ENCODE measurements around the gene NACC2. TPM values are rescaled to one million over a fixed set of nuclear protein-coding genes. Genes with fewer than 3 reads are reported as not detected.

NACC2 gene
- total and polyA plus RNA-seq, 2 donors (not counting 1 experiment from before 2014, with no cell fraction given), result 0.34 to 1.9 TPM

GRCh38 chr9:136078498-136079011 is 16.5 kb downstream of the NACC2 start:
- Histone ChIP-seq H3K27ac (ENCODE audit: low read length in 2 of 2) (no peak overlapping the region), H3K9me3 (ENCODE audit: control extremely low read depth in 1 of 3, control insufficient read depth in 2 of 3, insufficient read depth in 1 of 3, low read length in 2 of 3) (no peaks in the 10 kb centered on the region), H3K4me1 (ENCODE audit: control insufficient read depth in 2 of 2, insufficient read depth in 2 of 2, low read length in 2 of 2) (peaks cover 10 to 15% of the 10 kb centered on the region in 2 donors), H2AFZ (ENCODE audit: insufficient read depth, low read depth, low read length, poor library complexity, severe bottlenecking) (no peak overlapping the region), H3K36me3 (replicated peaks in 1 of 2; ENCODE audit: control extremely low read depth in 1 of 2, control insufficient read depth in 1 of 2, extremely low read depth in 1 of 2, insufficient read depth in 2 of 2, low read length in 1 of 2) (no peaks in the 10 kb centered on the region), H3K9ac (ENCODE audit: low read length) (no peak overlapping the region), H3K4me2 (replicated peaks; ENCODE audit: low read depth, low read length, poor library complexity, severe bottlenecking) (no peak overlapping the region), H3K4me3 (ENCODE audit: control extremely low read depth in 1 of 5, extremely low read depth in 1 of 5, insufficient read depth in 1 of 5, low read depth in 2 of 5, low read length in 4 of 5) (no peak overlapping the region), H4K20me1 (ENCODE audit: control insufficient read depth, insufficient read depth, low read length, poor library complexity, severe bottlenecking) (no peaks in the 10 kb centered on the region), H3K27me3 (replicated peaks in 1 of 4; ENCODE audit: control extremely low read depth in 1 of 4, control insufficient read depth in 3 of 4, insufficient read depth in 4 of 4, low read length in 3 of 4) (peaks cover 0 to 13% (median 0%) of the 10 kb centered on the region in 4 experiments), H3K79me2 (ENCODE audit: control insufficient read depth, insufficient read depth, low read length) (no peaks in the 10 kb centered on the region)
- ChIA-PET POLR2A (no interaction called here), CTCF (no interaction called here)
- no peak overlapping the region for H3K4me3 Mint-ChIP-seq
- H3K9me3 Mint-ChIP-seq (ENCODE audit: insufficient read depth), result no peaks in the 10 kb centered on the region
- WGBS (ENCODE audit: insufficient coverage), result 91% methylated on average over 19 of the region's 27 CpGs
- H3K27ac Mint-ChIP-seq, result no peak overlapping the region
- intact Hi-C loops (cut with micrococcal nuclease), result no loop called here
- peaks cover 5% of the 10 kb centered on the region for H3K27me3 Mint-ChIP-seq
- H3K4me1 Mint-ChIP-seq, result peaks cover 12% of the 10 kb centered on the region
- DNase-seq (no peak), ATAC-seq (ENCODE audit: low read depth) (no peak)
- TF ChIP-seq, protein P1, sequence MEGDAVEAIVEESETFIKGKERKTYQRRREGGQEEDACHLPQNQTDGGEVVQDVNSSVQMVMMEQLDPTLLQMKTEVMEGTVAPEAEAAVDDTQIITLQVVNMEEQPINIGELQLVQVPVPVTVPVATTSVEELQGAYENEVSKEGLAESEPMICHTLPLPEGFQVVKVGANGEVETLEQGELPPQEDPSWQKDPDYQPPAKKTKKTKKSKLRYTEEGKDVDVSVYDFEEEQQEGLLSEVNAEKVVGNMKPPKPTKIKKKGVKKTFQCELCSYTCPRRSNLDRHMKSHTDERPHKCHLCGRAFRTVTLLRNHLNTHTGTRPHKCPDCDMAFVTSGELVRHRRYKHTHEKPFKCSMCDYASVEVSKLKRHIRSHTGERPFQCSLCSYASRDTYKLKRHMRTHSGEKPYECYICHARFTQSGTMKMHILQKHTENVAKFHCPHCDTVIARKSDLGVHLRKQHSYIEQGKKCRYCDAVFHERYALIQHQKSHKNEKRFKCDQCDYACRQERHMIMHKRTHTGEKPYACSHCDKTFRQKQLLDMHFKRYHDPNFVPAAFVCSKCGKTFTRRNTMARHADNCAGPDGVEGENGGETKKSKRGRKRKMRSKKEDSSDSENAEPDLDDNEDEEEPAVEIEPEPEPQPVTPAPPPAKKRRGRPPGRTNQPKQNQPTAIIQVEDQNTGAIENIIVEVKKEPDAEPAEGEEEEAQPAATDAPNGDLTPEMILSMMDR (IDR thresholded peaks at IDR 0.05), result no peak
- TF ChIP-seq EZH2 (IDR thresholded peaks at IDR 0.05; ENCODE audit: borderline replicate concordance, insufficient read depth, low read depth, low read length, poor library complexity, severe bottlenecking), result no peak

- Mint-ChIP-seq H3K27me3 (peaks cover 5% of the 10 kb centered on the region), H3K4me3 (no peak overlapping the region), H3K4me1 (peaks cover 12% of the 10 kb centered on the region), H3K9me3 (ENCODE audit: insufficient read depth) (no peaks in the 10 kb centered on the region), H3K27ac (no peak overlapping the region)
- ChIA-PET CTCF (no interaction called here), POLR2A (no interaction called here)
- Histone ChIP-seq H3K79me2 (ENCODE audit: control insufficient read depth, insufficient read depth, low read length) (no peaks in the 10 kb centered on the region), H3K27ac (ENCODE audit: low read length in 2 of 2) (no peak overlapping the region), H3K4me3 (ENCODE audit: control extremely low read depth in 1 of 5, extremely low read depth in 1 of 5, insufficient read depth in 1 of 5, low read depth in 2 of 5, low read length in 4 of 5) (no peak overlapping the region), H3K9ac (ENCODE audit: low read length) (no peak overlapping the region), H4K20me1 (ENCODE audit: control insufficient read depth, insufficient read depth, low read length, poor library complexity, severe bottlenecking) (no peaks in the 10 kb centered on the region), H3K4me1 (ENCODE audit: control insufficient read depth in 2 of 2, insufficient read depth in 2 of 2, low read length in 2 of 2) (peaks cover 10 to 15% of the 10 kb centered on the region in 2 donors), H3K27me3 (replicated peaks in 1 of 4; ENCODE audit: control extremely low read depth in 1 of 4, control insufficient read depth in 3 of 4, insufficient read depth in 4 of 4, low read length in 3 of 4) (peaks cover 0 to 13% (median 0%) of the 10 kb centered on the region in 4 experiments), H3K36me3 (replicated peaks in 1 of 2; ENCODE audit: control extremely low read depth in 1 of 2, control insufficient read depth in 1 of 2, extremely low read depth in 1 of 2, insufficient read depth in 2 of 2, low read length in 1 of 2) (no peaks in the 10 kb centered on the region), H2AFZ (ENCODE audit: insufficient read depth, low read depth, low read length, poor library complexity, severe bottlenecking) (no peak overlapping the region), H3K4me2 (replicated peaks; ENCODE audit: low read depth, low read length, poor library complexity, severe bottlenecking) (no peak overlapping the region), H3K9me3 (ENCODE audit: control extremely low read depth in 1 of 3, control insufficient read depth in 2 of 3, insufficient read depth in 1 of 3, low read length in 2 of 3) (no peaks in the 10 kb centered on the region)
- intact Hi-C loops (cut with micrococcal nuclease), result no loop called here
- DNase-seq, result no peak
- TF ChIP-seq EZH2 (IDR thresholded peaks at IDR 0.05; ENCODE audit: borderline replicate concordance, insufficient read depth, low read depth, low read length, poor library complexity, severe bottlenecking), result no peak
- TF ChIP-seq, protein P1 (IDR thresholded peaks at IDR 0.05), result no peak
- 94% methylated on average over 4 of the region's 12 CpGs for WGBS (ENCODE audit: insufficient coverage)
- ATAC-seq (ENCODE audit: low read depth), result no peak
Measured at GRCh38 chr9:136078024-136078423, 17.1 kb downstream of the NACC2 start.
